Effector memory CD4-positive, alpha-beta T cell (primary cell): Measurements from ENCODE around the gene ESR1.
"Not testable (repeated sequence)": the region's sequence is repeated elsewhere in the genome, so short reads cannot be mapped to it uniquely, and the experiment has no call there.

ENCODE experiments used
- DNase-seq, 3 donors: peaks; one replicate each; pipeline ENCODE4 v3.0.0-alpha.2; 2020
- H3K27ac ChIP-seq: 2 replicates; pipeline ENCODE4 v1.7.0; 2013; ENCODE audit warnings: mild to moderate bottlenecking, low read length, moderate library complexity; ENCODE audit not compliant: insufficient read depth, poor library complexity, severe bottlenecking
- H3K27me3 ChIP-seq: replicated peaks from 2 replicates; pipeline ENCODE4 v1.7.0; 2013; ENCODE audit warnings: mild to moderate bottlenecking, low read length; ENCODE audit not compliant: insufficient read depth, control insufficient read depth, poor library complexity, severe bottlenecking
- H3K36me3 ChIP-seq: 2 replicates; pipeline ENCODE4 v1.7.0; 2013; ENCODE audit warnings: mild to moderate bottlenecking, low read length, moderate library complexity; ENCODE audit not compliant: control insufficient read depth, insufficient read depth
- H3K4me1 ChIP-seq: 2 replicates; pipeline ENCODE4 v1.7.0; 2013; ENCODE audit warnings: low read length, mild to moderate bottlenecking; ENCODE audit not compliant: control insufficient read depth, insufficient read depth, poor library complexity, severe bottlenecking
- H3K4me3 ChIP-seq: 2 replicates; pipeline ENCODE4 v1.7.0; 2013; ENCODE audit warnings: low read length, low read depth, mild to moderate bottlenecking; ENCODE audit not compliant: insufficient read depth, poor library complexity, severe bottlenecking
- H3K9me3 ChIP-seq: 2 replicates; pipeline ENCODE4 v1.7.0; 2013; ENCODE audit warnings: mild to moderate bottlenecking, low read length, moderate library complexity; ENCODE audit not compliant: control insufficient read depth

Gene ESR1

DNA sequence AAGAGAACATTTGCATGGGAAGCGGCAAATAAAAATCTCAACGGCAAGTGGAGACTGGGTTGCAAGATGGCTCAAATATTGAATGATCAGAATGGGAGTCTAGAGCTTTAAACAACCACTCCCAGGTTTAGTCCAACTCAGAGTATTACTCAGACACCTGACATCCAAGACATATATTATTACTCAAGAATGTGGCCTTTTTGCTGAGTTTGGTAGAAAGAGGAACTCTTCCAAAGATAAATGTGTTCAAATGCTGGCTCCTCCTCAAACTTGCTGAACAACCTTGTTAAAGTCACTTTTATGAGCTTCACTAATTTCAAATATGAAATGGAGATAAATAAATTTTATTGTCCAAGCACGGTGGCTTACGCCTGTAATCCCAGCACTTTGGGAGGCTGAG is 77.8 kb downstream of the ESR1 start:
- H3K27me3 ChIP-seq, result no peaks in the 10 kb centered on the region
- H3K9me3 ChIP-seq, result no peaks in the 10 kb centered on the region
- H3K36me3 ChIP-seq, result no peaks in the 10 kb centered on the region
- H3K4me1 ChIP-seq, result no peaks in the 10 kb centered on the region
- no peak overlapping the region for H3K4me3 ChIP-seq
- H3K27ac ChIP-seq, result no peak overlapping the region
- no peak for DNase-seq

DNA sequence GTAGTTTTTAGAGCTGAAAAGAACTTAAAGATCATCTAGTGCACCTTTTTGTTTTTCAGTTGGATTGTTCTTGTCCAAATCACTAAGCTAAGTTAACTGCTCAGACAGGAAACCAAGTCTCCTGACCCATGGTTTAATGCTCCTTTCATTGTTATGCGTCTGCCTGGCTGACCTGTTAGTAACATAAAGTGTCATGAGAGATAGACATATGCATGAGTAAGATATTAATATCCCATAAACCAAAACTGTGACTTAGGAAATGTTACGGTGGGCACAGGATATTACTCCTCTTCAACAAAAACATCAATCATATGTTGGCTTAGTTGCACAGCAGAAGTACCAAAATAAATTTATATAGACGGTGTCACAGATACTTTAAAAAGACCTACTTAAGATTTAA is 84.0 kb downstream of the ESR1 start:
- Histone ChIP-seq H3K27me3 (no peaks in the 10 kb centered on the region), H3K27ac (no peak overlapping the region), H3K9me3 (no peaks in the 10 kb centered on the region), H3K4me1 (no peaks in the 10 kb centered on the region), H3K4me3 (no peak overlapping the region), H3K36me3 (no peaks in the 10 kb centered on the region)
- no peak for DNase-seq

DNA sequence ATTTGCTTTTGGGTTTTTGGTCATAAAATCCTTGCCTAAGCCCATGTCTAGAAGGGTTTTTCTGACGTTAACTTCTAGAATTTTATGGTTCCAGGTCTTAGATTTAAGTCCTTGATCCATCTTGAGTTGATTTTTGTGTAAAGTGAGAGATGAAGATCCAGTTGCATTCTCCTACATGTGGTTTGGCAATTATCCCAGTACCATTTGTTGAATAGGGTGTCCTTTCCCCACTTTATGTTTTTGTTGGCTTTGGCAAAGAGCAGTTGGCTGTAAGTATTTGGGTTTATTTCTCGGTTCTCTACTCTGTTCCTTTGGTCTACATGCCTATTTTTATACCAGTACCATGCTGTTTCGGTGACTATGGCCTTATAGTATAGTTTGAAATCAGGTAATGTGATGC is 86.9 kb downstream of the ESR1 start:
- H3K9me3 ChIP-seq, H3K27me3 ChIP-seq, H3K4me1 ChIP-seq, H3K36me3 ChIP-seq, DNase-seq, H3K4me3 ChIP-seq, H3K27ac ChIP-seq: not testable (repeated sequence)

DNA sequence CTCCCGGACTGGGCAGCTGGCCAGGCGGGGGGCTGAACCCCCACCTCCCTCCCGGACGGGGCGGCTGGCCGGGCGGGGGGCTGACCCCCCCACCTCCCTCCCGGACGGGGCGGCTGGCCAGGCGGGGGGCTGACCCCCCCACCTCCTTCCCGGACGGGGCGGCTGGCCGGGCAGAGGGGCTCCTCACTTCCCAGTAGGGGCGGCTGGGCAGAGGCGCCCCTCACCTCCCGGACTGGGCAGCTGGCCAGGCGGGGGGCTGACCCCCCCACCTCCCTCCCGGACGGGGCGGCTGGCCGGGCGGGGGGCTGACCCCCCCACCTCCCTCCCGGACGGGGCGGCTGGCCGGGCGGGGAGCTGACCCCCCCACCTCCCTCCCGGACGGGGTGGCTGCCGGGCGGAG is 91.7 kb downstream of the ESR1 start:
- H3K36me3 ChIP-seq, result not testable (repeated sequence)

DNA sequence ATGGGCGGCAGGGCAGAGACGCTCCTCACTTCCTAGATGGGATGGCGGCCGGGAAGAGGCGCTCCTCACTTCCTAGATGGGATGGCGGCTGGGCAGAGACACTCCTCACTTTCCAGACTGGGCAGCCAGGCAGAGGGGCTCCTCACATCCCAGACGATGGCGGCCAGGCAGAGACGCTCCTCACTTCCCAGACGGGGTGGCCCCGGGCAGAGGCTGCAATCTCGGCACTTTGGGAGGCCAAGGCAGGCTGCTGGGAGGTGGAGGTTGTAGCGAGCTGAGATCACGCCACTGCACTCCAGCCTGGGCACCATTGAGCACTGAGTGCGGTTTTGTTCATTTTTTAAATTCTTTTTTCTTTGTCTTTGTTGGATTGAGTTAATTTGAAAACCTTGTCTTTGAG is 92.3 kb downstream of the ESR1 start:
- H3K36me3 ChIP-seq, DNase-seq, H3K27me3 ChIP-seq, H3K4me3 ChIP-seq, H3K9me3 ChIP-seq, H3K27ac ChIP-seq, H3K4me1 ChIP-seq: not testable (repeated sequence)

More for the DNA sequence above, 91.7 kb downstream of the ESR1 start:
- H3K27me3 ChIP-seq, H3K9me3 ChIP-seq, H3K4me3 ChIP-seq, DNase-seq, H3K27ac ChIP-seq, H3K4me1 ChIP-seq: not testable (repeated sequence)

DNA sequence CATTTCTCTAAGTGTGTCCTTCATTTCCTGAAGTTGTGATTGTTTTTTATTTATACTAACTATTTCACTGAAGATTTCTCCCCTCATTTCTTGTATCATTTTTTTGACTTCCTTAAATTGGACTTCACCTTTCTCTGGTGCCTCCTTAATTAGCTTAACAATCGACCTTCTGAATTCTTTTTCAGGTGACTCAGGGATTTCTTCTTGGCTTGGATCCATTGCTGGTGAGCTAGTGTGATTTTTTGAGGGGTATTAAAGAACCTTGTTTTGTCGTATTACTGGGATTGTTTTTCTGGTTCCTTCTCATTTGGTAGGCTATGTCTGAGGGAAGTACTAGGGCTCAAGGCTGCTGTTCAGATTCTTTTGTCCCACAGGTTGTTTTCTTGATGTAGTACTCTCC is 92.8 kb downstream of the ESR1 start:
- no peak overlapping the region for H3K27ac ChIP-seq
- no peaks in the 10 kb centered on the region for H3K27me3 ChIP-seq
- no peaks in the 10 kb centered on the region for H3K4me1 ChIP-seq

DNA sequence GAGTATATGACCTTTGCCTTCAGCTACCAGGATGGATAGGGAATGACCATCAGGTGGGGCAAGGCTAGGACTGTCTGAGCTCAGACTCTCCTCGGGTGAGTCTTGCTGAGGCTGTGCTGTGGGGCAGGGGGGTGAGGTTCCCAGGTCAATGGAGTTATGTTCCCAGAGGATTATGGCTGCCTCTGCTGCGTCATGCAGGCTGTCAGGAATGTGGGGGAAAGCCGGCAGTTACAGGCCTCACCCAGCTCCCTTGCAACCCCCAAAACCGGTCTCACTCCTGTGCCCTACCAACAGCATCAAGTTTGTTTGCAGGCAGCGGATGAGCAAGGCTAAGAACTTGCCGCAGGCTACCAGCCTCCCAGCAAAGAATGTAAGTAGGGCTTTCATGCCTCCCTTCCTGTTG is 93.5 kb downstream of the ESR1 start:
- no peaks in the 10 kb centered on the region for H3K36me3 ChIP-seq
- no peak overlapping the region for H3K4me3 ChIP-seq
- no peak overlapping the region for H3K27ac ChIP-seq
- no peak for DNase-seq
- no peaks in the 10 kb centered on the region for H3K9me3 ChIP-seq
- no peaks in the 10 kb centered on the region for H3K27me3 ChIP-seq
- H3K4me1 ChIP-seq, result no peaks in the 10 kb centered on the region

More for the DNA sequence above, 92.8 kb downstream of the ESR1 start:
- DNase-seq, result no peak
- H3K4me3 ChIP-seq, result no peak overlapping the region
- H3K9me3 ChIP-seq, result no peaks in the 10 kb centered on the region
- no peaks in the 10 kb centered on the region for H3K36me3 ChIP-seq

DNA sequence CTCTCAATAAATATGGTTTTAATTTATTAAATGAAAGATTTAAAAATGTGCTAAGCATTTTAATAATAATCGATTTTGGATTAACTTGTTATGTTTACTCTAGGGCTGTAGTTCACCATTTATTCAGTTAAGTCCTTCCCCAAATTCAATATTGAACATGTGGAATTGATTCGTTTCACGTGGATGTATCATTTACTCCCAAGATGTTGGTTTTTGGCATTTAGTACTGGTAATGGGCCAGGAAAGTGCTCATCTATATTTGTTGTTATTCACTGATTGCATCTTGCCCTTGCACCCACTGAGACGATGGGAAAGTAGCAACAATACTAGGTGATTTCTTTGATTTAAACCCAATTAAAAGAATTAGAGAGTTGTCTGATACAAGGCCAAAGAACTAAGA is 97.1 kb downstream of the ESR1 start:
- Histone ChIP-seq H3K9me3 (no peaks in the 10 kb centered on the region), H3K27me3 (no peaks in the 10 kb centered on the region), H3K4me1 (no peaks in the 10 kb centered on the region), H3K4me3 (no peak overlapping the region), H3K36me3 (no peaks in the 10 kb centered on the region), H3K27ac (no peak overlapping the region)
- DNase-seq, result no peak

DNA sequence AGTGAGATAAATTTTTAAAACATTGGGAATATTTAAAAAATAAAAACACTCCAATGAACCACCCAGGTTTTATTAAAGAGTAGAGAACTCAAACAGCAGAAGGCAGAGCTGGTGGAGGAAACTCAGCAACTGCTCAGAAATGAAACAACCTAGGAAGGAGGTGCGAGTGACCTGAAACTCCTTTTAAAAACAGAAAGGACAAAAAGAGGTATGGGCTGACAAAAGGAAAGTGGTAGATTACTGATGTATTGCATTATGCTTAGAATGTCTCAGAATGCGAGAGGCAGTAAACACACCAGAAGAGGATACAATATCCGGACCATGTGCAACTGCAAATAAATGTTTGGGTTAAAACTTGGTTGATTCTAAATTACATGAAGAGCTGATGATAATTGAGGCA is 97.6 kb downstream of the ESR1 start:
- Histone ChIP-seq H3K4me1 (no peaks in the 10 kb centered on the region), H3K36me3 (no peaks in the 10 kb centered on the region), H3K27me3 (no peaks in the 10 kb centered on the region), H3K27ac (no peak overlapping the region), H3K4me3 (no peak overlapping the region), H3K9me3 (no peaks in the 10 kb centered on the region)
- DNase-seq, result no peak

DNA sequence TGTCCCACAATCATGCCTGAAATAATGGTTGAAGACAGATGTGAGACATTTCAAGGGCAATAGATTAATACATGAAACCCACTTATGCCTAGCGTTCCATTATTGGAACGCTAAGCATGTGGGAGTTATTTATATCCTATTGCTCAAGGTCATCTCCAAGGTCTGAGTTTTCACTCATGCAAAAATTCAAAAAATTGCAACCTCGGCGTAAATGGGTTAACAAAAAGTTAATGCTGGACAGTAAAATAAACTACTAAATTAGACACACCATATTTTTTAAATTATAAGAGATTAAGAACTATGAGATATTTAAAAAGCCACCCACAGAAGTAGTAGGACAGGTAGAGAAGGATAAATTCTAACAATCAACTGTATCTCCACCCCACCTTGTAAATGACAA is 98.4 kb downstream of the ESR1 start:
- DNase-seq, result no peak
- Histone ChIP-seq H3K36me3 (no peaks in the 10 kb centered on the region), H3K27ac (no peak overlapping the region), H3K27me3 (no peaks in the 10 kb centered on the region), H3K9me3 (no peaks in the 10 kb centered on the region), H3K4me1 (no peaks in the 10 kb centered on the region), H3K4me3 (no peak overlapping the region)

DNA sequence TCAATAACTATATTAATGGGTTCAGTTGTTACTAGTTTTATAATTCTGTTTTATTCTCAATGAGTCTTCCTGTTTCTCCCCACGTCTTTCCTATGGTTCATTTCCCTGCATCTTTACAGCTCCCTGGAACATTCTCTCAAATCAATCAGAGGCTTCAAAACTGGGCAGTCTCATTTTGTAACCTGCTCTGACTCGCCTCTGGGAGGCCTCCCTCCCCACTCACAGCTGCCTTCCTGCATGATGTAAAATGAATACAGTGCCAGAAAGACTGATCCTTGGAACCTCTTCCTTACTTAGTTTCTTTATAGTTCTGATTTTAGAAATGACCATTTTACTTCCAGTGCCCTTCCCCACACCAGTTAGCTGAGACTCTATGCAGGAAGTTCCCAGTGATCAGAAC is 103.9 kb downstream of the ESR1 start:
- no peaks in the 10 kb centered on the region for H3K27me3 ChIP-seq
- no peaks in the 10 kb centered on the region for H3K36me3 ChIP-seq
- H3K9me3 ChIP-seq, result no peaks in the 10 kb centered on the region
- no peak for DNase-seq
- H3K4me3 ChIP-seq, result no peak overlapping the region
- H3K27ac ChIP-seq, result no peak overlapping the region
- no peaks in the 10 kb centered on the region for H3K4me1 ChIP-seq
